SK-N-SH (cell line): ENCODE measurements around the gene PRR36. TPM values are rescaled to one million over a fixed set of nuclear protein-coding genes. Genes with fewer than 3 reads are reported as not detected.

Experiments used
- CTCF ChIA-PET: fragments of 300-600, 350-600 bp; formaldehyde crosslinking; extraction: SDS; loops from one replicate; lab custom pipeline; 2021; lab: Yijun Ruan, JAX
- POLR2A ChIA-PET: fragments of 350-600 bp; sonication (Branson Sonifier 250); formaldehyde crosslinking; extraction: SDS; loops from one replicate; lab custom pipeline; 2020; ENCODE audit warnings: antibody characterized with exemption, inconsistent platforms; lab: Yijun Ruan, JAX
- DNase-seq: peaks from one replicate; pipeline ENCODE4 v3.0.0; 2012
- H2AFZ ChIP-seq: fragments of 200-600 bp; sonication (generic); 2 replicates; pipeline ENCODE4 v1.8.1; 2016; ENCODE audit warnings: antibody characterized with exemption, mild to moderate bottlenecking, low read depth
- H3F3A ChIP-seq: fragments of 200-600 bp; sonication (generic); replicated peaks from 2 replicates; pipeline ENCODE3; 2016; ENCODE audit warnings: antibody characterized with exemption, mild to moderate bottlenecking; ENCODE audit not compliant: insufficient read depth
- H3K27ac ChIP-seq, 2 experiments: fragments of 200-500 bp in 1 of 2; fragments of 200-600 bp in 1 of 2; sonication (Bioruptor generic) in 1 of 2; sonication (generic), shearing (Covaris generic) in 1 of 2; 2 replicates each; pipeline versions ENCODE4 v1.5.1 to v1.6.1; 2014 to 2016; ENCODE audit warnings: low read depth in 2 of 2, inconsistent platforms in 1 of 2, low read length in 1 of 2, mild to moderate bottlenecking in 1 of 2, mixed read lengths in 1 of 2
- H3K27me3 ChIP-seq: fragments of 200-600 bp; sonication (generic), shearing (Covaris generic); 2 replicates; pipeline ENCODE4 v1.6.1; 2016; ENCODE audit warnings: mixed run types; ENCODE audit not compliant: insufficient read depth
- H3K36me3 ChIP-seq, 2 experiments: fragments of 200-500 bp in 1 of 2; fragments of 200-600 bp in 1 of 2; sonication (Bioruptor generic) in 1 of 2; sonication (generic) in 1 of 2; replicated peaks in 1 of 2; 2 replicates each; pipeline versions ENCODE3 to v1.5.1; 2014 to 2016; ENCODE audit warnings: low read length in 1 of 2, mild to moderate bottlenecking in 1 of 2; ENCODE audit not compliant: insufficient read depth in 2 of 2, control insufficient read depth in 1 of 2
- H3K4me1 ChIP-seq, 2 experiments: fragments of 200-500 bp in 1 of 2; fragments of 200-600 bp in 1 of 2; sonication (Bioruptor generic) in 1 of 2; sonication (generic), shearing (Covaris generic) in 1 of 2; 2 replicates each; pipeline versions ENCODE4 v1.5.1 to v1.6.1; 2014 to 2016; ENCODE audit warnings: low read depth in 1 of 2, low read length in 1 of 2, mixed run types in 1 of 2; ENCODE audit not compliant: insufficient read depth in 2 of 2, control insufficient read depth in 1 of 2
- H3K4me2 ChIP-seq: fragments of 200-600 bp; sonication (generic), shearing (Covaris generic); 2 replicates; pipeline ENCODE4 v1.6.1; 2017; ENCODE audit warnings: mixed run types
- H3K4me3 ChIP-seq, 2 experiments: fragments of 200-500 bp in 1 of 2; fragments of 200-600 bp in 1 of 2; sonication (Bioruptor generic) in 1 of 2; sonication (generic), shearing (Covaris generic) in 1 of 2; 2 replicates each; pipeline versions ENCODE4 v1.5.1 to v1.8.1; 2014 to 2016; ENCODE audit warnings: low read depth in 2 of 2, inconsistent platforms in 1 of 2, low read length in 1 of 2, mild to moderate bottlenecking in 1 of 2, mixed read lengths in 1 of 2, moderate library complexity in 1 of 2
- H3K79me2 ChIP-seq: fragments of 200-600 bp; sonication (generic); 2 replicates; pipeline ENCODE4 v1.8.1; 2017; ENCODE audit warnings: mild to moderate bottlenecking; ENCODE audit not compliant: insufficient read depth
- H3K9ac ChIP-seq: fragments of 200-600 bp; sonication (generic); 2 replicates; pipeline ENCODE4 v1.6.1; 2017; ENCODE audit warnings: mixed run types
- H3K9me2 ChIP-seq: fragments of 200-600 bp; sonication (generic); 2 replicates; pipeline ENCODE4 v1.6.1; 2017; ENCODE audit warnings: mixed run types
- H3K9me3 ChIP-seq: fragments of 200-600 bp; sonication (generic); 2 replicates; pipeline ENCODE4 v1.6.1; 2017; ENCODE audit warnings: mixed run types, mild to moderate bottlenecking, moderate library complexity
- H4K20me1 ChIP-seq: fragments of 200-600 bp; sonication (generic); 2 replicates; pipeline ENCODE4 v1.6.1; 2017; ENCODE audit warnings: mild to moderate bottlenecking, mixed run types; ENCODE audit not compliant: insufficient read depth
- CHD2 ChIP-seq: fragments of 150-350 bp; IDR thresholded peaks from 2 replicates; pipeline ENCODE4 v1.6.1; 2018; ENCODE audit warnings: low read length; ENCODE audit not compliant: partially characterized antibody
- EP300 ChIP-seq, 2 experiments: IDR thresholded peaks; 2 replicates each; pipeline versions ENCODE4 v1.4.0 to v1.6.1; 2012; ENCODE audit warnings: borderline replicate concordance in 1 of 2, low read depth in 1 of 2, low read length in 1 of 2
- EZH2phosphoT487 ChIP-seq: fragments of 200-600 bp; sonication (generic); IDR thresholded peaks from 2 replicates; pipeline ENCODE4 v1.6.1; 2017; ENCODE audit warnings: low read depth, mixed run types, mild to moderate bottlenecking, antibody characterized with exemption, moderate library complexity, borderline replicate concordance
- FOSL2 ChIP-seq: IDR thresholded peaks from 2 replicates; pipeline ENCODE4 v1.4.0; 2012; ENCODE audit warnings: low read depth, mild to moderate bottlenecking, moderate library complexity, borderline replicate concordance
- FOXM1 ChIP-seq: IDR thresholded peaks from 2 replicates; pipeline ENCODE4 v1.4.0; 2012; ENCODE audit warnings: low read depth, mild to moderate bottlenecking
- GATA2 ChIP-seq: sonication (generic); formaldehyde crosslinking; IDR thresholded peaks from 2 replicates; pipeline ENCODE4 v1.5.0; 2020; ENCODE audit warnings: mild to moderate bottlenecking, missing genetic modification reagents
- JUND ChIP-seq: IDR thresholded peaks from 2 replicates; pipeline ENCODE4 v1.4.0; 2012
- MXI1 ChIP-seq: IDR thresholded peaks from 2 replicates; pipeline ENCODE4 v1.6.1; 2012; ENCODE audit warnings: mild to moderate bottlenecking, low read depth, low read length, improper control_type of control experiment
- NFIC ChIP-seq: IDR thresholded peaks from 2 replicates; pipeline ENCODE4 v1.4.0; 2012; ENCODE audit warnings: borderline replicate concordance
- POLR2AphosphoS5 ChIP-seq: IDR thresholded peaks from 2 replicates; pipeline ENCODE4 v1.6.1; 2012; ENCODE audit warnings: low read depth, low read length
- RCOR1 ChIP-seq: fragments of 150-350 bp; IDR thresholded peaks from 2 replicates; pipeline ENCODE4 v1.6.1; 2017; ENCODE audit warnings: antibody characterized with exemption, low read length
- RFX5 ChIP-seq: IDR thresholded peaks from 2 replicates; pipeline ENCODE4 v1.6.1; 2012; ENCODE audit warnings: mild to moderate bottlenecking, improper control_type of control experiment, low read length
- RXRA ChIP-seq: IDR thresholded peaks from 2 replicates; pipeline ENCODE4 v1.4.0; 2012; ENCODE audit warnings: low read depth, mild to moderate bottlenecking, borderline replicate concordance
- SMC3 ChIP-seq: IDR thresholded peaks from 2 replicates; pipeline ENCODE4 v1.6.1; 2012; ENCODE audit warnings: low read depth, low read length, improper control_type of control experiment
- TAF1 ChIP-seq: IDR thresholded peaks from 2 replicates; pipeline ENCODE4 v1.6.1; 2012; ENCODE audit warnings: low read depth, mild to moderate bottlenecking, low read length, moderate library complexity, borderline replicate concordance
- TCF12 ChIP-seq: IDR thresholded peaks from 2 replicates; pipeline ENCODE4 v1.4.0; 2012
- TEAD4 ChIP-seq: IDR thresholded peaks from 2 replicates; pipeline ENCODE4 v1.4.0; 2012; ENCODE audit warnings: mild to moderate bottlenecking, borderline replicate concordance; ENCODE audit not compliant: insufficient read depth
- YY1 ChIP-seq: IDR thresholded peaks from 2 replicates; pipeline ENCODE4 v1.4.0; 2012; ENCODE audit warnings: low read depth, mild to moderate bottlenecking
- WGBS: methylation state at CpG from one replicate; pipeline ENCODE4 v1.1.6; 2017; ENCODE audit warnings: low lambda C conversion rate; 5-methylcytosine and 5-hydroxymethylcytosine counted together
- polyA plus RNA-seq, 3 experiments: library from polyadenylated mRNA; depleted of rRNA; stranded (reverse); fragments of >200 nt; gene quantifications; 2 replicates each; pipeline ENCODE4 v1.2.3, GENCODE V29; 2012
- TF ChIP-seq, protein P1 (sequence below): fragments of 200-600 bp; sonication (generic); IDR thresholded peaks from 2 replicates; pipeline ENCODE4 v1.6.1; 2017; ENCODE audit warnings: antibody characterized with exemption, mild to moderate bottlenecking, moderate library complexity
- TF ChIP-seq, protein P2 (sequence below): IDR thresholded peaks from 2 replicates; pipeline ENCODE4; 2012

Gene PRR36
- polyA plus RNA-seq, 1 of the 3 experiments (the other 2 are of a cell fraction): 0.18 TPM

DNA sequence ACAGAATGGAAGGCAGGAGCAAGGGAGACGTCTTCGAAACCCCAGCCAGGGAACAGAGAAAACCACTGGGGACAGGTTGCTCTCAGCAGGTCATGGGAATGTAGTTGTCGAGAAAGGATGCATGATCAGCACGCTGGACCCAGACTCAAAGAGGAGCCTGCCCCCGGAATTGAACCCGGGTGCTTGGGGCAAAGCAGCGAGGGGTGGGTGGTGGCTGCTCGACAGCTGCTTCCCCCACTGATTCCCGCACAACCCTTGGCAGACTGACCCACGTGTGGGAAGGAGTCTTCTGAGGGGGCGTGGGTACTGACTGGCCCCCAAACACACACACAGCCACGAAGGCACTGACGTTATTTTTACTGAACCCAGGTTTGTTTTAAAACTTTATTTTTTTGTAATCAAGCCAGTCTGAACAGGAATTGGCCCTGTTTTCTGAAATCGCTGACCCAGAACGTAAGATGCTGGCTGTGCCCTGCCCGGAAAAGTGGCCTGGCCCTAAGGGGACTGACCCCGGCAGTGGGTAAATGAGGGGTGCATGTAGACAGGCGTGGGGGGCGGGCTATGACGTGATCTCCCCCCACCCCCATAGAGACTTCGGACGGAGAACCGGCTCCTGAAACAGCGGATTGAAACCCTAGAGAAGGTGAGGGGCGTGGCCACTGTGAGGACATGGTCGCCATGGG lies 18.6 kb downstream of the PRR36 start (continued):
- TF ChIP-seq NFIC (no peak), SMC3 (no peak), MXI1 (no peak), GATA2 (no peak), RXRA (no peak)

DNA sequence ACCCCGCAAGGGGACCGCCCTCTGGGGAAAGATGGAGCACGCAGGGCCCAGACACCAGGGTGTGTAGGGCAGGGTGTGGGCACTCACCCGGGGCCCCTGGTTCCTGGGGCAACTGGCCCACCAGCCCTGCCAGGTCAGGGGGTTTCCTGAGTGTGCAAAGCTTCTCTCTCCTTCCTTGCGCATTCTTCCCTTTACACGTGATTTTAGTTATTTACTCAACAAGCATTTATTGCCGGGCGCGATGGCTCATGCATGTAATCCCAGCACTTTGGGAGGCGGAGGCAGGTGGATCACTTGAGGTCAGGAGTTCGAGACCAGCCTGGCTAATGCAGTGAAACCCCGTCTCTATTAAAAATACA lies 20.4 kb downstream of the PRR36 start:
- CTCF ChIA-PET: interaction anchor here (0.6 to 3.2 kb wide), 24 partner anchors 9 to 240 kb away, joined by 3 to 41 read pairs (median 5); partner anchors contain the start of genes CTXN1, MAP2K7, SNAPC2 and TGFBR3L
- H3K4me1 ChIP-seq: peaks cover 0 to 14% of the 10 kb centered on the region in 2 experiments; a peak in 1 of 4 replicates

More for the DNA sequence above, 20.4 kb downstream of the PRR36 start:
- no peaks in the 10 kb centered on the region for H3K9me3 ChIP-seq
- no peak for DNase-seq
- POLR2A ChIA-PET: no interaction called here
- H3K36me3 ChIP-seq: no peaks in the 10 kb centered on the region
- no peak overlapping the region for H3K4me2 ChIP-seq
- TF ChIP-seq FOXM1: no peak
- TF ChIP-seq RXRA: no peak
- TF ChIP-seq CHD2: no peak
- TF ChIP-seq POLR2AphosphoS5: no peak
- TF ChIP-seq TEAD4: no peak
- TF ChIP-seq, protein P1, sequence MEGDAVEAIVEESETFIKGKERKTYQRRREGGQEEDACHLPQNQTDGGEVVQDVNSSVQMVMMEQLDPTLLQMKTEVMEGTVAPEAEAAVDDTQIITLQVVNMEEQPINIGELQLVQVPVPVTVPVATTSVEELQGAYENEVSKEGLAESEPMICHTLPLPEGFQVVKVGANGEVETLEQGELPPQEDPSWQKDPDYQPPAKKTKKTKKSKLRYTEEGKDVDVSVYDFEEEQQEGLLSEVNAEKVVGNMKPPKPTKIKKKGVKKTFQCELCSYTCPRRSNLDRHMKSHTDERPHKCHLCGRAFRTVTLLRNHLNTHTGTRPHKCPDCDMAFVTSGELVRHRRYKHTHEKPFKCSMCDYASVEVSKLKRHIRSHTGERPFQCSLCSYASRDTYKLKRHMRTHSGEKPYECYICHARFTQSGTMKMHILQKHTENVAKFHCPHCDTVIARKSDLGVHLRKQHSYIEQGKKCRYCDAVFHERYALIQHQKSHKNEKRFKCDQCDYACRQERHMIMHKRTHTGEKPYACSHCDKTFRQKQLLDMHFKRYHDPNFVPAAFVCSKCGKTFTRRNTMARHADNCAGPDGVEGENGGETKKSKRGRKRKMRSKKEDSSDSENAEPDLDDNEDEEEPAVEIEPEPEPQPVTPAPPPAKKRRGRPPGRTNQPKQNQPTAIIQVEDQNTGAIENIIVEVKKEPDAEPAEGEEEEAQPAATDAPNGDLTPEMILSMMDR: no peak
- TF ChIP-seq RFX5: no peak
- TF ChIP-seq FOSL2: no peak
- no peak for TF ChIP-seq TAF1
- no peak for TF ChIP-seq EP300 (IDR thresholded peaks at IDR 0.05; ENCODE audit: borderline replicate concordance in 1 of 2, low read depth in 1 of 2, low read length in 1 of 2)
- TF ChIP-seq EZH2phosphoT487: no peak
- TF ChIP-seq MXI1: no peak
- no peak for TF ChIP-seq YY1
- no peak for TF ChIP-seq RCOR1
- no peak for TF ChIP-seq JUND
- TF ChIP-seq, protein P2, sequence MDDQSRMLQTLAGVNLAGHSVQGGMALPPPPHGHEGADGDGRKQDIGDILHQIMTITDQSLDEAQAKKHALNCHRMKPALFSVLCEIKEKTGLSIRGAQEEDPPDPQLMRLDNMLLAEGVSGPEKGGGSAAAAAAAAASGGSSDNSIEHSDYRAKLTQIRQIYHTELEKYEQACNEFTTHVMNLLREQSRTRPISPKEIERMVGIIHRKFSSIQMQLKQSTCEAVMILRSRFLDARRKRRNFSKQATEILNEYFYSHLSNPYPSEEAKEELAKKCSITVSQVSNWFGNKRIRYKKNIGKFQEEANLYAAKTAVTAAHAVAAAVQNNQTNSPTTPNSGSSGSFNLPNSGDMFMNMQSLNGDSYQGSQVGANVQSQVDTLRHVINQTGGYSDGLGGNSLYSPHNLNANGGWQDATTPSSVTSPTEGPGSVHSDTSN: no peak
- no peak for TF ChIP-seq TCF12
- TF ChIP-seq, all 33 proteins: peak for 0
- H2AFZ ChIP-seq: no peak overlapping the region
- H3F3A ChIP-seq: no peaks in the 10 kb centered on the region
- no peak overlapping the region for H3K9ac ChIP-seq
- WGBS: 82% methylated on average over 9 of the region's 12 CpGs
- no peak overlapping the region for H3K4me3 ChIP-seq
- H3K9me2 ChIP-seq: no peaks in the 10 kb centered on the region
- H4K20me1 ChIP-seq: no peaks in the 10 kb centered on the region
- H3K27me3 ChIP-seq: no peaks in the 10 kb centered on the region
- H3K27ac ChIP-seq: no peak overlapping the region
- H3K79me2 ChIP-seq: no peaks in the 10 kb centered on the region
